H1 (cell line): ENCODE measurements around the gene ERMARD. TPM values are rescaled to one million over a fixed set of nuclear protein-coding genes. Genes with fewer than 3 reads are reported as not detected.

Experiments
- CTCF ChIA-PET: fragments of 300-600 bp; sonication (Branson Sonifier 250); formaldehyde crosslinking; loops from one replicate; lab custom pipeline; 2021; ENCODE audit not compliant: partially characterized antibody; lab: Charles Lee
- POLR2A ChIA-PET: fragments of 300-600 bp; sonication (Branson Sonifier 250); formaldehyde crosslinking; loops from one replicate; lab custom pipeline; 2021; ENCODE audit warnings: inconsistent platforms; ENCODE audit not compliant: partially characterized antibody; lab: Charles Lee
- DNase-seq, 2 experiments: peaks; one replicate each; pipeline versions ENCODE4 v3.0.0 to v3.0.0-alpha.2; 2010 to 2022; ENCODE audit warnings: low spot score in 2 of 2, low read depth in 1 of 2, mixed read lengths in 1 of 2
- FAIRE-seq: peaks from 2 replicates; lab custom pipeline; 2011; peaks lifted over from hg19 to GRCh38; lab: Jason Lieb, UNC
- H2AFZ ChIP-seq: 2 replicates; pipeline ENCODE4 v1.8.1; 2012; ENCODE audit warnings: low read length, inconsistent platforms
- H2AK5ac ChIP-seq: 2 replicates; pipeline ENCODE4 v1.6.1; 2013; ENCODE audit warnings: low read depth, low read length
- H2BK120ac ChIP-seq: replicated peaks from 2 replicates; pipeline ENCODE3; 2013; ENCODE audit warnings: low read depth, low read length, inconsistent platforms
- H2BK12ac ChIP-seq: 2 replicates; pipeline ENCODE4 v1.6.1; 2013; ENCODE audit warnings: low read depth, low read length
- H2BK15ac ChIP-seq: 2 replicates; pipeline ENCODE4 v1.6.1; 2013; ENCODE audit warnings: low read length
- H2BK20ac ChIP-seq: 2 replicates; pipeline ENCODE4 v1.6.1; 2013; ENCODE audit warnings: low read length
- H2BK5ac ChIP-seq: 2 replicates; pipeline ENCODE4 v1.6.1; 2013; ENCODE audit warnings: low read depth, low read length
- H3K14ac ChIP-seq: 2 replicates; pipeline ENCODE4 v1.6.1; 2013; ENCODE audit warnings: inconsistent platforms; ENCODE audit not compliant: insufficient read length
- H3K18ac ChIP-seq: 2 replicates; pipeline ENCODE4 v1.6.1; 2013; ENCODE audit warnings: low read length; ENCODE audit errors: extremely low read depth
- H3K23ac ChIP-seq: 2 replicates; pipeline ENCODE4 v1.6.1; 2013; ENCODE audit warnings: inconsistent platforms; ENCODE audit not compliant: insufficient read length
- H3K23me2 ChIP-seq: 2 replicates; pipeline ENCODE4 v1.6.1; 2013; ENCODE audit warnings: low read depth, low read length
- H3K27ac ChIP-seq: 2 replicates; pipeline ENCODE4 v1.6.1; 2011; ENCODE audit warnings: low read depth, low read length, inconsistent platforms
- H3K27me3 ChIP-seq, 4 experiments: replicated peaks in 1 of 4; 1 replicate in 1 of 4; 2 replicates in 3 of 4; pipeline versions ENCODE4 v1.6.1 to v1.8.1; 2011 to 2013; ENCODE audit warnings: low read length in 3 of 4, mild to moderate bottlenecking in 3 of 4, inconsistent platforms in 2 of 4, mixed read lengths in 2 of 4, moderate library complexity in 1 of 4; ENCODE audit not compliant: control insufficient read depth in 3 of 4, insufficient read depth in 3 of 4; ENCODE audit errors: extremely low read depth in 1 of 4
- H3K36me3 ChIP-seq, 4 experiments: 2 replicates each; pipeline versions ENCODE4 v1.6.1 to v1.8.1; 2011 to 2013; ENCODE audit warnings: mild to moderate bottlenecking in 4 of 4, low read length in 3 of 4, moderate library complexity in 2 of 4, control low read depth in 1 of 4, inconsistent platforms in 1 of 4; ENCODE audit not compliant: insufficient read depth in 4 of 4, control insufficient read depth in 2 of 4
- H3K4ac ChIP-seq: replicated peaks from 2 replicates; pipeline ENCODE3; 2013; ENCODE audit warnings: low read length, low read depth, mixed read lengths, inconsistent platforms; ENCODE audit not compliant: insufficient read length
- H3K4me1 ChIP-seq, 4 experiments: replicated peaks in 1 of 4; 1 replicate in 1 of 4; 2 replicates in 3 of 4; pipeline versions ENCODE4 v1.6.1 to v1.8.1; 2011 to 2013; ENCODE audit warnings: low read length in 3 of 4, inconsistent platforms in 2 of 4, mixed read lengths in 1 of 4; ENCODE audit not compliant: insufficient read depth in 4 of 4, control insufficient read depth in 3 of 4
- H3K4me2 ChIP-seq, 2 experiments: 2 replicates each; pipeline versions ENCODE4 v1.6.1 to v1.8.1; 2011 to 2013; ENCODE audit warnings: low read depth in 2 of 2, low read length in 2 of 2, control low read depth in 1 of 2, inconsistent platforms in 1 of 2, mild to moderate bottlenecking in 1 of 2; ENCODE audit not compliant: insufficient read depth in 1 of 2
- H3K4me3 ChIP-seq, 4 experiments: fragments of 200-600, 300-600 bp in 1 of 4; sonication (generic), shearing (Covaris generic), sonication (Bioruptor Twin) in 1 of 4; 2 replicates each; pipeline versions ENCODE4 v1.5.1 to v1.8.1; 2011 to 2016; ENCODE audit warnings: low read length in 4 of 4, low read depth in 3 of 4, control low read depth in 2 of 4, inconsistent platforms in 2 of 4, mild to moderate bottlenecking in 2 of 4, mixed read lengths in 1 of 4, moderate library complexity in 1 of 4; ENCODE audit not compliant: insufficient read depth in 2 of 4; ENCODE audit errors: extremely low read depth in 1 of 4
- H3K56ac ChIP-seq: replicated peaks from 2 replicates; pipeline ENCODE3; 2013; ENCODE audit warnings: low read depth, mild to moderate bottlenecking, mixed read lengths, low read length, inconsistent platforms; ENCODE audit not compliant: insufficient read length
- H3K79me1 ChIP-seq: 2 replicates; pipeline ENCODE4 v1.6.1; 2013; ENCODE audit warnings: low read depth, low read length, control low read depth
- H3K79me2 ChIP-seq, 2 experiments: 2 replicates each; pipeline versions ENCODE4 v1.6.1 to v1.8.1; 2012 to 2013; ENCODE audit warnings: low read length in 2 of 2, mild to moderate bottlenecking in 2 of 2, inconsistent platforms in 1 of 2; ENCODE audit not compliant: insufficient read depth in 2 of 2, control insufficient read depth in 1 of 2
- H3K9ac ChIP-seq, 4 experiments: replicated peaks in 1 of 4; 1 replicate in 1 of 4; 2 replicates in 3 of 4; pipeline versions ENCODE4 v1.6.1 to v1.8.1; 2011 to 2013; ENCODE audit warnings: low read depth in 3 of 4, low read length in 3 of 4, control low read depth in 2 of 4, mild to moderate bottlenecking in 2 of 4, moderate library complexity in 2 of 4, inconsistent platforms in 1 of 4; ENCODE audit errors: extremely low read depth in 1 of 4
- H3K9me3 ChIP-seq, 2 experiments: 2 replicates each; pipeline versions ENCODE4 v1.6.1 to v1.8.1; 2012 to 2013; ENCODE audit warnings: mild to moderate bottlenecking in 2 of 2, moderate library complexity in 2 of 2, control low read depth in 1 of 2, inconsistent platforms in 1 of 2, low read depth in 1 of 2, low read length in 1 of 2, mixed read lengths in 1 of 2; ENCODE audit not compliant: insufficient read depth in 2 of 2
- H4K20me1 ChIP-seq, 2 experiments: replicated peaks in 1 of 2; 2 replicates each; pipeline versions ENCODE3 to v1.8.1; 2011 to 2013; ENCODE audit warnings: inconsistent platforms in 2 of 2, low read length in 2 of 2, mild to moderate bottlenecking in 1 of 2; ENCODE audit not compliant: insufficient read depth in 2 of 2, control insufficient read depth in 1 of 2
- H4K5ac ChIP-seq: 2 replicates; pipeline ENCODE4 v1.6.1; 2013; ENCODE audit warnings: low read length, low read depth, mixed read lengths, inconsistent platforms; ENCODE audit not compliant: insufficient read length
- H4K8ac ChIP-seq: 2 replicates; pipeline ENCODE4 v1.8.0; 2013; ENCODE audit warnings: mild to moderate bottlenecking, moderate library complexity, low read length, inconsistent platforms; ENCODE audit not compliant: insufficient read depth; ENCODE audit errors: extremely low read depth
- H4K91ac ChIP-seq: replicated peaks from 2 replicates; pipeline ENCODE3; 2013; ENCODE audit warnings: low read length, mixed read lengths, inconsistent platforms; ENCODE audit not compliant: insufficient read length
- BRCA1 ChIP-seq: IDR thresholded peaks from 2 replicates; pipeline ENCODE4 v1.6.1; 2012; ENCODE audit warnings: low read depth, low read length, improper control_type of control experiment
- RAD21 ChIP-seq, 2 experiments: IDR thresholded peaks in 1 of 2; conservative IDR thresholded peaks in 1 of 2; 2 replicates each; pipeline ENCODE4 v1.6.1; 2011; ENCODE audit warnings: low read depth in 2 of 2, low read length in 2 of 2, improper control_type of control experiment in 1 of 2, inconsistent platforms in 1 of 2, mild to moderate bottlenecking in 1 of 2, moderate library complexity in 1 of 2
- WGBS, 2 experiments: shearing (Covaris generic) in 1 of 2; methylation state at CpG; one replicate each; pipeline versions ENCODE4 v1.1.6 to v1.1.7; 2013 to 2015; ENCODE audit warnings: low lambda C conversion rate in 2 of 2, mixed read lengths in 2 of 2, inconsistent platforms in 1 of 2, low coverage in 1 of 2, missing lambda C conversion rate in 1 of 2; ENCODE audit not compliant: insufficient replicate concordance in 2 of 2, insufficient coverage in 1 of 2, insufficient read length in 1 of 2; ENCODE audit errors: extremely low coverage in 1 of 2, missing lambda C conversion rate in 1 of 2; 5-methylcytosine and 5-hydroxymethylcytosine counted together
- polyA plus RNA-seq, 7 experiments: library from polyadenylated mRNA; depleted of rRNA in 3 of 7; stranded (reverse) in 5 of 7; unstranded in 2 of 7; fragments of >200 nt in 5 of 7; fragments of 200-250 nt in 2 of 7; gene quantifications; 1 replicate in 5 of 7; 2 replicates in 1 of 7; 4 replicates in 1 of 7; pipeline versions ENCODE4 v1.2.1 to v1.2.3, GENCODE V29; 2011 to 2013; ENCODE audit warnings: missing spikeins in 2 of 7, mixed read lengths in 2 of 7
- total RNA-seq: library from RNA; stranded (reverse); fragmentation: NEBNext Ultra II Directional; extraction: Animal tissue kit (Norgen Biotek cat#: 25700); gene quantifications from 2 replicates; pipeline ENCODE4 v1.2.1, GENCODE V29; 2021
- TF ChIP-seq, protein P1 (sequence below): IDR thresholded peaks from 2 replicates; pipeline ENCODE4 v1.6.1; 2011; ENCODE audit warnings: low read length, improper control_type of control experiment
- TF ChIP-seq, protein P2 (sequence below), 3 experiments: IDR thresholded peaks; 1 replicate in 2 of 3; 2 replicates in 1 of 3; pipeline versions ENCODE4 v1.5.1 to v1.6.1; 2011; ENCODE audit warnings: low read length in 3 of 3, mild to moderate bottlenecking in 3 of 3, inconsistent platforms in 2 of 3, low read depth in 1 of 3, moderate library complexity in 1 of 3; ENCODE audit not compliant: insufficient read depth in 1 of 3; ENCODE audit errors: control extremely low read depth in 1 of 3

The ERMARD gene
- total and polyA plus RNA-seq, 2 of the 8 experiments (the other 6 are each of a cell fraction or from before 2014, with no cell fraction given), result 12.2 to 25.6 TPM

DNA sequence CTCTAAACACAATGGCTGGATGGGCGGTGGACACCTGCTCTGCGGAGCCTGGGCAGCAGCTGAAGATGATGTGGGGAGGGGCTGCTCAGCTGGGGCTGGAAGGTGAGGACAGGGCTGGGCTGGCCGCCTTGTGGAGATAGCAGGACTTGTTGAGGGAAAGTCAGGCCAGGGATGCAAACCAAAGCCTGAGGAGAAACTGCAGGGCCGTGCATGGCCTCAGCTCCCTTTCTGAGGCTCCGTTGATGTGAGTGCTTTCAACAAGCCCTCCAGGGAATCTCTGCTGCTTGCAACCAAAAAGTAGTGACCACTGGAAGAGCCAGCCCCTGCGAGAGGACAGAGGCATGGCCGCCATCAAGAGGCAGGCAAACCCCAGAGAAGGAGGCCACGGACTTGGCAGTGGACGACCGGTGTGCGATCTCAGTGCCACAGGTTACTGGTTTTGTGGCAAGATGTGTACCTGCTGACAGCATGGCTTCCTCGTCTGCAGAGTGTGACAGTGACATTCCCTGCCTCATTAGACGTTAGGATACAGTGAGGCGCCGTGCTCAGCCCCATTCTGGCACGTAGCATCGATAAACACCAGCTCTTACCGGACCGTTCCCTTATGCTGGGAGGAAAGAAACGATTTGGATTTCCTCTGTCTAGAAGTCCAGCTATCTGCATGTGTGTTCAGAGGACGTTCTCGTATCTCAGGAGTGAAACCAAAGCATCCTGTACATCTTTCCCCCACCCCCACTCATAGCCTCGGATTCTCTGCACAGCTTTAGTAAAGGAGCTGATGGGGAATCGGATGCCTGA, 37.9 kb downstream of the ERMARD start:
- H3K4me3 ChIP-seq, result peak overlapping the region in 3 of 4 experiments; percentile 18 to 51 (median 48); a peak in 3 of 8 replicates

More for the DNA sequence above, 37.9 kb downstream of the ERMARD start:
- H3K18ac ChIP-seq, result no peak overlapping the region
- H3K36me3 ChIP-seq, result no peaks in the 10 kb centered on the region
- H3K79me2 ChIP-seq, result no peaks in the 10 kb centered on the region
- H2AFZ ChIP-seq, result peak overlapping the region; percentile 66; the same call in 1 of the 2 replicates
- FAIRE-seq, result no peak
- no peak overlapping the region for H3K9ac ChIP-seq
- WGBS, 2 experiments, result 90% methylated on average over 24 of the region's 24 CpGs; no CpG with 5 or more reads in 1 of the 2 experiments
- H3K9me3 ChIP-seq, result no peaks in the 10 kb centered on the region
- no peak overlapping the region for H3K23ac ChIP-seq
- H3K23me2 ChIP-seq, result no peaks in the 10 kb centered on the region; the same call in 1 of the 2 replicates
- no peak overlapping the region for H4K8ac ChIP-seq
- ChIA-PET CTCF (interaction anchor here (0.7 to 4.8 kb wide), 41 partner anchors 9 to 741 kb away, joined by 3 to 64 read pairs (median 5); no protein-coding TSS in a partner anchor), POLR2A (interaction anchor here (1.1 to 1.4 kb wide), 3 partner anchors 15 to 479 kb away, joined by 3 to 7 read pairs (median 4); partner anchors contain the start of genes DYNLT2 and ERMARD)
- H2AK5ac ChIP-seq, result no peak overlapping the region
- peaks cover 0 to 2% of the 10 kb centered on the region in 2 experiments for H4K20me1 ChIP-seq
- H2BK120ac ChIP-seq, result no peak overlapping the region
- no peak overlapping the region for H3K14ac ChIP-seq
- no peaks in the 10 kb centered on the region for H3K79me1 ChIP-seq
- H3K4me2 ChIP-seq, result peak overlapping the region; percentile 37 to 66; a peak in 3 of 4 replicates
- H4K91ac ChIP-seq, result peak overlapping the region; percentile 62
- no peak for TF ChIP-seq BRCA1
- TF ChIP-seq, protein P1, sequence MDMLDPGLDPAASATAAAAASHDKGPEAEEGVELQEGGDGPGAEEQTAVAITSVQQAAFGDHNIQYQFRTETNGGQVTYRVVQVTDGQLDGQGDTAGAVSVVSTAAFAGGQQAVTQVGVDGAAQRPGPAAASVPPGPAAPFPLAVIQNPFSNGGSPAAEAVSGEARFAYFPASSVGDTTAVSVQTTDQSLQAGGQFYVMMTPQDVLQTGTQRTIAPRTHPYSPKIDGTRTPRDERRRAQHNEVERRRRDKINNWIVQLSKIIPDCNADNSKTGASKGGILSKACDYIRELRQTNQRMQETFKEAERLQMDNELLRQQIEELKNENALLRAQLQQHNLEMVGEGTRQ, result no peak
- TF ChIP-seq RAD21 (IDR thresholded peaks at IDR 0.05 in 1 of 2, conservative IDR thresholded peaks at IDR 0.05 in 1 of 2; ENCODE audit: low read depth in 2 of 2, low read length in 2 of 2), result 0 out of 4 replicates have a peak, but pooled peaks of 1 of the 2 experiments have one; percentile 7
- TF ChIP-seq, protein P2, sequence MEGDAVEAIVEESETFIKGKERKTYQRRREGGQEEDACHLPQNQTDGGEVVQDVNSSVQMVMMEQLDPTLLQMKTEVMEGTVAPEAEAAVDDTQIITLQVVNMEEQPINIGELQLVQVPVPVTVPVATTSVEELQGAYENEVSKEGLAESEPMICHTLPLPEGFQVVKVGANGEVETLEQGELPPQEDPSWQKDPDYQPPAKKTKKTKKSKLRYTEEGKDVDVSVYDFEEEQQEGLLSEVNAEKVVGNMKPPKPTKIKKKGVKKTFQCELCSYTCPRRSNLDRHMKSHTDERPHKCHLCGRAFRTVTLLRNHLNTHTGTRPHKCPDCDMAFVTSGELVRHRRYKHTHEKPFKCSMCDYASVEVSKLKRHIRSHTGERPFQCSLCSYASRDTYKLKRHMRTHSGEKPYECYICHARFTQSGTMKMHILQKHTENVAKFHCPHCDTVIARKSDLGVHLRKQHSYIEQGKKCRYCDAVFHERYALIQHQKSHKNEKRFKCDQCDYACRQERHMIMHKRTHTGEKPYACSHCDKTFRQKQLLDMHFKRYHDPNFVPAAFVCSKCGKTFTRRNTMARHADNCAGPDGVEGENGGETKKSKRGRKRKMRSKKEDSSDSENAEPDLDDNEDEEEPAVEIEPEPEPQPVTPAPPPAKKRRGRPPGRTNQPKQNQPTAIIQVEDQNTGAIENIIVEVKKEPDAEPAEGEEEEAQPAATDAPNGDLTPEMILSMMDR (IDR thresholded peaks at IDR 0.05; ENCODE audit: control extremely low read depth in 1 of 3, insufficient read depth in 1 of 3, low read depth in 1 of 3, low read length in 3 of 3), result peak in 1 of 3 experiments; percentile 19; a peak in 1 of 4 replicates
- H3K56ac ChIP-seq, result no peak overlapping the region
- H3K27ac ChIP-seq, result no peak overlapping the region
- H2BK5ac ChIP-seq, result no peak overlapping the region
- H3K4me1 ChIP-seq, result peaks cover 0 to 12% (median 4%) of the 10 kb centered on the region in 4 experiments; a peak in 5 of 7 replicates
- DNase-seq, result peak in 1 of 2 experiments; percentile 43
- peaks cover 0 to 12% (median 4%) of the 10 kb centered on the region in 4 experiments; a peak in 4 of 7 replicates for H3K27me3 ChIP-seq
- H3K4ac ChIP-seq, result no peak overlapping the region
- H2BK12ac ChIP-seq, result peak overlapping the region; percentile 35; the same call in 1 of the 2 replicates
- H2BK15ac ChIP-seq, result no peak overlapping the region
- no peak overlapping the region for H4K5ac ChIP-seq
- H2BK20ac ChIP-seq, result no peak overlapping the region
